HG03575 (cell line): ENCODE measurements around the gene XPO1.
"Not testable (repeated sequence)": the region's sequence is repeated elsewhere in the genome, so short reads cannot be mapped to it uniquely, and the experiment has no call there.

Experiments
- ATAC-seq: cut with Tn5 transposase; IDR thresholded peaks from one replicate; pipeline ENCODE4 v1.9.1; 2021; ENCODE audit not compliant: unreplicated experiment, insufficient number of reproducible peaks, low FRiP score; ENCODE audit errors: extremely low read depth

The XPO1 gene

GRCh38 chr2:61471905-61472805, 66.0 kb downstream of the XPO1 start:
- no peak for ATAC-seq

- ATAC-seq: no peak
These were observed 66.9 kb downstream of the XPO1 start, which contains the start of gene USP34 for GRCh38 chr2:61470965-61471904. USP34 (minus strand) TSS chr2:61471087; CDS start chr2:61470692, 395 bp downstream.

- no peak for ATAC-seq
These were observed 67.8 kb downstream of the XPO1 start for GRCh38 chr2:61470122-61470951.

GRCh38 chr2:61469424-61470121, 68.6 kb downstream of the XPO1 start:
- no peak for ATAC-seq

- ATAC-seq: not testable (repeated sequence)
These were observed 69.9 kb downstream of the XPO1 start for GRCh38 chr2:61468231-61468630.

GRCh38 chr2:61465045-61465444, 73.1 kb downstream of the XPO1 start:
- ATAC-seq: no peak

- ATAC-seq: no peak
These were observed 74.2 kb downstream of the XPO1 start for GRCh38 chr2:61463769-61464475.

- no peak for ATAC-seq
These were observed 76.8 kb downstream of the XPO1 start for GRCh38 chr2:61461404-61461803.

- no peak for ATAC-seq
These were observed 78.0 kb downstream of the XPO1 start for GRCh38 chr2:61460163-61460562.

GRCh38 chr2:61456746-61457420, 81.3 kb downstream of the XPO1 start:
- ATAC-seq: no peak

GRCh38 chr2:61456070-61456745, 81.9 kb downstream of the XPO1 start:
- ATAC-seq: no peak

GRCh38 chr2:61454972-61455371, 83.2 kb downstream of the XPO1 start:
- ATAC-seq: not testable (repeated sequence)

GRCh38 chr2:61454383-61454782, 83.8 kb downstream of the XPO1 start:
- no peak for ATAC-seq

- no peak for ATAC-seq
These were observed 85.8 kb downstream of the XPO1 start for GRCh38 chr2:61452392-61452791.

GRCh38 chr2:61451178-61451577, 87.0 kb downstream of the XPO1 start:
- ATAC-seq: no peak

- ATAC-seq: no peak
These were observed 88.0 kb downstream of the XPO1 start for GRCh38 chr2:61450144-61450543.

- no peak for ATAC-seq
These were observed 89.9 kb downstream of the XPO1 start for GRCh38 chr2:61448229-61448628.
